ENCODE results near the gene MOB3B.

MOB3B gene

DNA sequence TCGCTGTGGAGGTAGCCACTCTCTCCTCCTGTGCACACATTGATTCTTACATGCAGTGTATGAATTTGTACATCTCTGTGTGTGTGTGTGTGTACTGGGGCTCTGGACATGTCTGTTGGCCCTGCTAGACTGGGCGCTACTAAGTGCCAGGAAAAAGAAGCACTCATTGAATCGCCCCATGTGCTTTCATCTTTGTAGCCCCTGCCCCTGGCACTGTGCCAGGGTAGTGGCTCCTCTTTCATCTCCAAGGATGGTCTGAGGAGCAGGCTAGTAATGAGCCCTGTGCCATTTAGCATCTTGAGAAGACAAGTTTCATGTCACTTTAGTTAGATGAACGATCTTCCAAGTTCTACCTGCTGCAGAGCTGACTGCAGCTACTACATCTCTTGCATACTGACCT lies 198.2 kb downstream of the MOB3B start:
- H3K4me3 ChIP-seq (ENCODE audit: low read depth, low read length), result no peak overlapping the region
- in situ Hi-C loops (cut with HindIII; ENCODE audit: low sequenced_read_pairs), result loop anchor here (10.0 kb wide), 1 partner anchor 213 kb away; no protein-coding TSS in a partner anchor
- TF ChIP-seq, protein P1, sequence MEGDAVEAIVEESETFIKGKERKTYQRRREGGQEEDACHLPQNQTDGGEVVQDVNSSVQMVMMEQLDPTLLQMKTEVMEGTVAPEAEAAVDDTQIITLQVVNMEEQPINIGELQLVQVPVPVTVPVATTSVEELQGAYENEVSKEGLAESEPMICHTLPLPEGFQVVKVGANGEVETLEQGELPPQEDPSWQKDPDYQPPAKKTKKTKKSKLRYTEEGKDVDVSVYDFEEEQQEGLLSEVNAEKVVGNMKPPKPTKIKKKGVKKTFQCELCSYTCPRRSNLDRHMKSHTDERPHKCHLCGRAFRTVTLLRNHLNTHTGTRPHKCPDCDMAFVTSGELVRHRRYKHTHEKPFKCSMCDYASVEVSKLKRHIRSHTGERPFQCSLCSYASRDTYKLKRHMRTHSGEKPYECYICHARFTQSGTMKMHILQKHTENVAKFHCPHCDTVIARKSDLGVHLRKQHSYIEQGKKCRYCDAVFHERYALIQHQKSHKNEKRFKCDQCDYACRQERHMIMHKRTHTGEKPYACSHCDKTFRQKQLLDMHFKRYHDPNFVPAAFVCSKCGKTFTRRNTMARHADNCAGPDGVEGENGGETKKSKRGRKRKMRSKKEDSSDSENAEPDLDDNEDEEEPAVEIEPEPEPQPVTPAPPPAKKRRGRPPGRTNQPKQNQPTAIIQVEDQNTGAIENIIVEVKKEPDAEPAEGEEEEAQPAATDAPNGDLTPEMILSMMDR (IDR thresholded peaks at IDR 0.05; ENCODE audit: low read depth, low read length, missing control alignments), result no peak
- no peak for DNase-seq (ENCODE audit: low read depth)

DNA sequence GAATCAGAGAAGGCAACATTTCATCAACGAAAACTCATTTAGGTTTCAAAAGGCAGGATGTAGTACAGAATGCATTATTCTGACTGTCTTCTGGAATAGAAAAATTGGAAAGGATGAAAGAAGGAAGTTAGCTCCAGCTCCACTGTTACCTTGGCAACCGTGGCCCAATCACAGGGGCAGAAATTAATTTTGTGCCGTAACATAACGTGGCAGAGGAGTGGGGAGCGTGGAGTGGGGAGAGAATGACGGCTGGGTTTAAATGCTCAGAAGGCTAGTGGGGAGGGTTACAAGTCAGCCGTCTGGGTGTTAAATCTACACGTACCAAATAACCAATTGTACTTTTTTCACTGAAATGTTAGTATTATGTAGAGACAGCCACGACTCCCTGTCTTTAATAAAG lies 200.3 kb downstream of the MOB3B start:
- H3K4me3 ChIP-seq (ENCODE audit: low read depth, low read length), result no peak overlapping the region
- no peak for DNase-seq (ENCODE audit: low read depth)
- TF ChIP-seq, protein P1 (IDR thresholded peaks at IDR 0.05; ENCODE audit: low read depth, low read length, missing control alignments), result no peak
- in situ Hi-C loops (cut with HindIII; ENCODE audit: low sequenced_read_pairs), result no loop called here

DNA sequence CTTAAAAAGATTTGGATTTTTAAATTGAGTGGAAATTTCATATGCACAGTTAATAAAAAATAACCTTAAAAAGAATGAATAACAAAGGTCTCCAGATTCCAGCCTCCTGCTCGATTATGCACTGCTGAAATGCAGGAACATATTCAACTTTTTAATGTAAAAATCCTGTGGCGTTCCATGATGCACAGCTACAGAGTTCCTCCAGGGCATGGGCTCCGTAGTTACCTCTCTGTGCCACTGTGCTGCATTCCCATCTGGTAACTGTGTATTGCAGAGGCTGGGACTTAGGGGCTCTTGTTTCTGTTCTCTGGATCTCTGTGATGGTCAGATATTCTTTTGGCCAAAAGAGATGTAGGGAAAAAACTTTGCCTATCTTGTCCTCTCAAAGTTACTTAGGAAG lies 201.1 kb downstream of the MOB3B start:
- DNase-seq (ENCODE audit: low read depth), result no peak
- in situ Hi-C loops (cut with HindIII; ENCODE audit: low sequenced_read_pairs), result no loop called here
- H3K4me3 ChIP-seq (ENCODE audit: low read depth, low read length), result no peak overlapping the region
- TF ChIP-seq, protein P1 (IDR thresholded peaks at IDR 0.05; ENCODE audit: low read depth, low read length, missing control alignments), result no peak

DNA sequence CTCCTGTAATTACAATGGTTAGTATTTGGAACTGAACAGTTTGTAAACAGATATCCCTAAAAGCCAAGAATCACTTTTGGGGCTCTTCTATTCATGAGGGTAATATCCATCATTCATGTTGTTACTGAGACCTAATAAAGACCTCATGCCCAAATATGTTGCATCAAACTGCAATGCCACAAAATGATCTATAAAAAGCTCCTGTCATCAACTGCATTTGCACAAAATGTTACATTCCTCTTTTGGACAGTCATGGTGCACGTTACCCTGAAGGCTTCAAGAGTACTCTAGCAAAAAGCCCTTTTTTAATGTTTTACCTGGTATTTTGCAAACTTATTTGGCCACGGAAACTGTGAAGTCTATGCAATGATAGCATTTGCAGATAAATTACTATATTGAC lies 218.4 kb downstream of the MOB3B start:
- in situ Hi-C loops (cut with HindIII; ENCODE audit: low sequenced_read_pairs), result no loop called here

DNA sequence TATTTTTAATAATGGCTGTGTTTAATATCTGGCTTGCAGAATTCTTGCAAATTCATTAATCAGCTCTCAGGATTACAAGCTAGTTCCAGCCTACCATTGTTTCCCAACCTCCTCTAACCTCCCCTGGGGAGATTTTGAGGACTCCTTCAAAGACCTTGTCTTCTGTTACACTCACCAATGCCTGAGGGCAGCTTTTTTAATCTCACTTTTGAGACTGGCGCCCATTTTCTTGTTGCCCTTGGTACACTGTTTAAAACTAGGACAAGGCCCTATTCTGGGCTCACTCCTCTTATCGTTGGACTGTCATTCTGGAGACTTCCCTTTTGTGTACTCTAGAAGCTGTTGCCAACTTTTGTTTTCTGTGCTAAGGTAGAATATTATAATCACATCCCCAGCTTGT lies 219.0 kb downstream of the MOB3B start:
- no peak for DNase-seq (ENCODE audit: low read depth)
- TF ChIP-seq, protein P1 (IDR thresholded peaks at IDR 0.05; ENCODE audit: low read depth, low read length, missing control alignments), result no peak
- in situ Hi-C loops (cut with HindIII; ENCODE audit: low sequenced_read_pairs), result no loop called here
- H3K4me3 ChIP-seq (ENCODE audit: low read depth, low read length), result no peak overlapping the region

More for the DNA sequence above, 218.4 kb downstream of the MOB3B start:
- TF ChIP-seq, protein P1 (IDR thresholded peaks at IDR 0.05; ENCODE audit: low read depth, low read length, missing control alignments), result no peak
- DNase-seq (ENCODE audit: low read depth), result no peak
- H3K4me3 ChIP-seq (ENCODE audit: low read depth, low read length), result no peak overlapping the region

DNA sequence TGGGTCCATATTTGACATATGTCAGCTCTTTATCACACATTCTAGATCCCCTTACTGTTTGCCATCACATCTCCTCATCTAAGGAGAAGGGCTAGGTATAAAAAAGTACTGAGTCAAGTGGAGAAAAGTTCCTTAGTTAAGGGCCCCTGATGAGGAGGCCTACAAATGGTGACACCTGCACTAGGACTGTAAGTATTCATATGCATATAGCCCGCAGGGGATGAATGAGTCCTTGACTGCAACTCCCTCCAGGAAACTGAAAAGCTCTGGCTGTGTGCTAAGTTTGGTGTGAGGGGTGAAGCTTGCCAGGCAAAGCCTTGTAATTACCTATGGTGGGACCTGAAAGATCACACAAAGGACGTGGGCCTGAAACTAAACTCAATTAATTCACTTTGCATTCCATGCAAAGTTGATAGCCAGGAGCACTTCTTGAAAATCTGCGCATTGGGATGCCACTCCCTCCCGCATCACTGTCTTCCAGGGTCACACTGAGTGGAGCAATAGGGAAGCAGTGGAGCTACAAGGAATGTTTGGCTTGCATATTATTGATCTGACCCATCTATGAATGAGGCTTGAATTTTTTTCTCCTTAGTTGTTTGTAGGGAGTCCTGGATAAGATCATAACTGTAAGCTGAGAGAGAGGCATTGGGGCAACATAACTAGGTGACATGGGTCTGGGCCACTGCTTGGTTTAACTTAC lies 220.8 kb downstream of the MOB3B start:
- in situ Hi-C loops (cut with HindIII; ENCODE audit: low sequenced_read_pairs), result no loop called here
- no peak for DNase-seq (ENCODE audit: low read depth)
- TF ChIP-seq, protein P1 (IDR thresholded peaks at IDR 0.05; ENCODE audit: low read depth, low read length, missing control alignments), result no peak
- no peak overlapping the region for H3K4me3 ChIP-seq (ENCODE audit: low read depth, low read length)

All from astrocyte of the cerebellum (primary cell).